HG03575 (cell line): ENCODE measurements around the gene PLAU.
"Not testable (repeated sequence)": the region's sequence is repeated elsewhere in the genome, so short reads cannot be mapped to it uniquely, and the experiment has no call there.

Experiments used
- ATAC-seq: cut with Tn5 transposase; IDR thresholded peaks from one replicate; pipeline ENCODE4 v1.9.1; 2021; ENCODE audit not compliant: unreplicated experiment, insufficient number of reproducible peaks, low FRiP score; ENCODE audit errors: extremely low read depth

PLAU gene

GRCh38 chr10:73914036-73914435 is 3.1 kb downstream of the PLAU start:
- ATAC-seq: no peak

GRCh38 chr10:73915206-73915851 is 4.4 kb downstream of the PLAU start:
- ATAC-seq: no peak

GRCh38 chr10:73916761-73917470 is 6.0 kb downstream of the PLAU start:
- no peak for ATAC-seq

GRCh38 chr10:73917566-73918305 is 6.8 kb downstream of the PLAU start:
- ATAC-seq: no peak

- not testable (repeated sequence) for ATAC-seq
Observed at GRCh38 chr10:73919481-73919880, 8.5 kb downstream of the PLAU start.

- ATAC-seq: no peak
Observed at GRCh38 chr10:73920089-73920488, 9.2 kb downstream of the PLAU start.

GRCh38 chr10:73922007-73922863 is 11.3 kb downstream of the PLAU start:
- ATAC-seq: no peak

- no peak for ATAC-seq
Observed at GRCh38 chr10:73922864-73923133, 11.9 kb downstream of the PLAU start.

- no peak for ATAC-seq
Observed at GRCh38 chr10:73923935-73924598, 13.1 kb downstream of the PLAU start.

GRCh38 chr10:73924935-73925334 is 14.0 kb downstream of the PLAU start:
- ATAC-seq: no peak

GRCh38 chr10:73925539-73925938 is 14.6 kb downstream of the PLAU start:
- no peak for ATAC-seq

- ATAC-seq: no peak
Observed at GRCh38 chr10:73926152-73926764, 15.3 kb downstream of the PLAU start.

GRCh38 chr10:73930630-73931327 is 19.8 kb downstream of the PLAU start:
- not testable (repeated sequence) for ATAC-seq

- peak; percentile 57 for ATAC-seq
Observed at GRCh38 chr10:73931767-73932619, 21.1 kb downstream of the PLAU start.

- no peak for ATAC-seq
Observed at GRCh38 chr10:73932620-73933112, 21.7 kb downstream of the PLAU start.

- ATAC-seq: no peak
Observed at GRCh38 chr10:73934074-73934473, 23.1 kb downstream of the PLAU start.

- no peak for ATAC-seq
Observed at GRCh38 chr10:73935895-73936294, 25.0 kb downstream of the PLAU start.
